HK-2 (cell line): ENCODE results near the gene STX8.

Source experiments
- DNase-seq: peaks from one replicate; pipeline ENCODE4 v3.0.0-alpha.2; 2018; ENCODE audit not compliant: unreplicated experiment

Gene STX8

DNA sequence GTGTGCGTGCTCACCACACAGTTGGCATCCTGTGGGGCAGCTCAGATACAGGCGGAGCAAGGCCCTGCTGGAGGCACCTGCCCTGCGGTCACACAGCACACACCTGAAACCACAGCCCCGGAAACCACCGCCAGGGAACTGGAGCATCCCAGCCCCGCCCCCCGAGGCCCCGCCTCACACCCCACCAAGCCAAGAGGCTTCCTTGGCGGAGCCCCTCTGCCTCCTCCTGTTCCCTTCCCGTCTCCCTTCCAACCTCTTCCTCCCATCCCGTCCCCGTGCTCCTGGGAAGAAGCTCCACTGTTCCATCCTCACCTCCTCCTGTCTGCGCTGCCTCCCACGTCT lies 348.9 kb downstream of the STX8 start:
- DNase-seq: no peak

DNA sequence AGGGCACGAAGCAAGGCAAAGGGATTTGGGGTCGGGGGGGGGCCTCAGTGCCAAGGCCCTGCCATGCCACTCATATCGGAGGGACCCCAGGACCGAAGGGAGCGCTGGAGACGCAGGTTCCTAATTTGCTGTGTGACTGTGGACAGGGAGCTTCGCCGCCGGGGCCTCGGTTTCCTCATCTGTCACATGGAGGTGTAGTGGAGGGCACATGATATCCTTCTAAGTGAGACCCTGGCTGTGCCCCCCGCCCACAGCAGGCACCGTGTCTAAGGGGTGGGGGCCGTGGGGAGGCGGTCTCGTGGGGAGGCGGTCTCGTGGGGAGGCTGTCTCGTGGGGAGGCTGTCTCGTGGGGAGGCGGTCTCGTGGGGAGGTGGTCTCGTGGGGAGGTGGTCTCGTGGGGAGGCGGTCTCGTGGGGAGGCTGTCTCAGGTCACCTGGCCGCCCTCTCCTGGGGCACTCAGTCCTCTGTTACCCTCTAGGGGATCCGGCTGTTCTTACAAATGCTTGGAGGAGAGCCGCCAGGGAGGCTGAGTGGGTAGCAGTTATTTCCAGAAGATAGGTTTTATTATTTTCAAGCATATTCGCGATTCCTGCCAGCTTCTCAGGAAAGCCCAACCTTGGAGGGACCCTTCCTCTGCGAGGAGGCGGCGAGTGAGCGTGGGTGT lies 349.4 kb downstream of the STX8 start:
- no peak for DNase-seq

DNA sequence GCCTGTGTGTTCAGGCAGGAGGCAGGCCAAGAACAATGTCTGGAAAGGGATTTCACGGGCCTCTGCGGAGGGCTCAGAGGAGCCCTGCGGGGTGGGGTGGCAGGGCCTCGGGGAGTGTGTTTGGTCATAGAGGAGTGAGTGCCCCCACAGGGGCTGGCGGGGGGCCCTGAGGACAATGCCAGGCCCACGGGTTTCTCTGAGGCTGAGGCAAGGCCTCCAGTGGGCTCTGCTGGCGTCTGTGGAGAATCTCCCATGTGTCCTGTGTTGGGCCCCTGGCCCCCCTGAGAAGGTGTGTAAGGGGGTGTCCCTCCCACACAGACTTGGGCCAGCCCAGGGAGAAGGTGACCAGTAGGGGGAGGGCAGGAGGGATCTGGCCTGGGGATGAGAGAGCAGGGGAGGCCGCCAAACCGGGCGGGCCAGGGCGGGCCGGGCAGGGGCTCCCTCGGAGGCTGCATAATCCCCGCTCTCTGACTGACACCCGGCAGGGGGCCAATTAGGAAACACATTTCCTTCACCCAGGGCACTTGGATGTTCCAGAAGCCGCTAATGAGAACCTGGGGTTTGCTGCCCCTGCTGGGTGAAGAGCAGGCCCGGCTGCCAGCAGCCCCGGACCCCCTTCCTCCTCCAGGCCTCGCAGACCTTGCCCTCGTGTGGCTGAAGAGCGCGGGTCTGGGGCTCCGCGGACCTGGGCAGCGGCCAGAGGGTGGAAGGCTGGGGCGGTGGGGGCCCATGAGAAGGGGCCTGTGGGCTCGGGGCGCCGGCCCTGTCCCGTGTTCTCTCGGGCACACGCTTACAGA lies 350.1 kb downstream of the STX8 start:
- DNase-seq: no peak

DNA sequence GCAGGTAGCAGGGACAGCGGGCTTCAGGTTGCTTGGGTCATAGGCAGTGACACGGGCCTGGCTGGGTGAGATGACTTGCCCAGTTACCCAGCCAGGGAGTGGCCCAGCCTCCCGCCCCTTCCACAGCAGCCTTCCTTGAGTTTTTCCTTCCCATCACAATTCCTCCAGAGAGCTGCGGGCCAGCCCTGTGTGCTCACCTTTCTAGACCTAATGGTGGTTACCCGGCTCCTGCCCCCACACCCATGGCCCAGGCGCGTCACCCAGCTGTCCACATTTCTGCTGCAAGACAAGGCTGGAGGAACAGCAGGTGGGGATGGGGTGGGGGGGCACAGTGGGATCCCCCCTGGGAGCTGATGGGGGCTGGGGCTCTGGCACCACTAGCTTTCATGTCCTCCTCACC lies 351.1 kb downstream of the STX8 start:
- no peak for DNase-seq

GRCh38 chr17:9223531-9223930 lies 352.1 kb downstream of the STX8 start:
- DNase-seq: no peak

- no peak for DNase-seq
Observed at GRCh38 chr17:9221922-9222180, 353.8 kb downstream of the STX8 start.

GRCh38 chr17:9221147-9221921 lies 354.3 kb downstream of the STX8 start:
- DNase-seq: no peak

DNA sequence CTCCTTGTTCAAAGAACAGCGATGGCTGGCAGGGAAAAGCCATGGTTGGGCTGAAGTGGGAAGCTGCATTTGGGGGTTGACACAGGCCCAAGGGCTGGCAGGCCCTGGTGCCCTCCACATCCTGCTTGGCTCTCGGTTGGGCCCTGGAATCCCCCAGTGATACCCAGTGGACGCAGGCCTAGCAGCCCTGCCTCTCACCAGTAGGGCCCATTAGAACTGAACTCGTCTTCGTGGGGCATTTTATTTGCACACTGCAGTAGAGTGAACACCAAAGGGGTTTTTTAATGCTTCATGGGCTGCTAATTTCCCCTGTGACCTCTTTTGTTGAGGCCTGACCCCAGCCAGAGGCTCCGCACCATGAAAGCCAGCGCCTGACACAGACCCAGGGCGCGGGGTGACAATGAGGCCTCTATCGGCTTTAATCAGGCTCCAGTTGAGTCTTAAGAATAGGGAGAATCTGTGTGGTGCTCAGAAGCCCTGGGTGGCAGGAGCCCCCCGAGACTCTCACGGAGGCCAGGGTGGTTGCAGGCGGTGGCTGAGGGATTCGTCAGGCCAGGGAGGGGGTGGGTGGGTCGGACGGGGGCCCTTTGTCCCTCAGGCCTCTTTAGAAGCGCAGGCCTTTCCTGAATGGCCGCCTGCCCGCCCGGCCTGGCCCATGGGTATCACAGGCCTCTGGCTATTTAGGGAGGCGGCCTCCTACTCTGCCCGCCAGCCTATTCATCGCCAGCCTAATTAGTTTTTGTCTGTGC lies 355.0 kb downstream of the STX8 start:
- no peak for DNase-seq

- no peak for DNase-seq
Observed at GRCh38 chr17:9219631-9220397, 355.8 kb downstream of the STX8 start.

DNA sequence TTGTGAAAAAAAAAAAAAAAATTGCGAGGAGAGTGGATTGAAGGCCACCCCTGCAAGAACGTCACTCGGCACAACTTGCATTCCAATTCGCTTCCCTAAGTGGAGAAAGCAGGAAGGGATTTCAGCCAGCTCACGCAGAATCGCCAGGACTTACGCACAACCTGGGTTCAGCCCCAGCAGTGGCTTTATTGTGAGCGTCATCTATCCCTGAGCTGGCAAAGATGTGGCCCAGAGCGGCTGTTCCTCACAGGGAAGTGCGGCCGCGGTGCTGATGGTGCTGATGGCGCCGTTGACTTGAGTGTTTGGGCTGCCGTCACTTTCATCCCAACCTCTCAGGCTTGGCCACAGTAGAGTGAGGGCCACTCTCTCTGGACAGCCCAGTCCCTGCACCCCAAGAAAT lies 356.7 kb downstream of the STX8 start:
- DNase-seq: no peak

GRCh38 chr17:9218064-9218635 lies 357.5 kb downstream of the STX8 start:
- DNase-seq: no peak

DNA sequence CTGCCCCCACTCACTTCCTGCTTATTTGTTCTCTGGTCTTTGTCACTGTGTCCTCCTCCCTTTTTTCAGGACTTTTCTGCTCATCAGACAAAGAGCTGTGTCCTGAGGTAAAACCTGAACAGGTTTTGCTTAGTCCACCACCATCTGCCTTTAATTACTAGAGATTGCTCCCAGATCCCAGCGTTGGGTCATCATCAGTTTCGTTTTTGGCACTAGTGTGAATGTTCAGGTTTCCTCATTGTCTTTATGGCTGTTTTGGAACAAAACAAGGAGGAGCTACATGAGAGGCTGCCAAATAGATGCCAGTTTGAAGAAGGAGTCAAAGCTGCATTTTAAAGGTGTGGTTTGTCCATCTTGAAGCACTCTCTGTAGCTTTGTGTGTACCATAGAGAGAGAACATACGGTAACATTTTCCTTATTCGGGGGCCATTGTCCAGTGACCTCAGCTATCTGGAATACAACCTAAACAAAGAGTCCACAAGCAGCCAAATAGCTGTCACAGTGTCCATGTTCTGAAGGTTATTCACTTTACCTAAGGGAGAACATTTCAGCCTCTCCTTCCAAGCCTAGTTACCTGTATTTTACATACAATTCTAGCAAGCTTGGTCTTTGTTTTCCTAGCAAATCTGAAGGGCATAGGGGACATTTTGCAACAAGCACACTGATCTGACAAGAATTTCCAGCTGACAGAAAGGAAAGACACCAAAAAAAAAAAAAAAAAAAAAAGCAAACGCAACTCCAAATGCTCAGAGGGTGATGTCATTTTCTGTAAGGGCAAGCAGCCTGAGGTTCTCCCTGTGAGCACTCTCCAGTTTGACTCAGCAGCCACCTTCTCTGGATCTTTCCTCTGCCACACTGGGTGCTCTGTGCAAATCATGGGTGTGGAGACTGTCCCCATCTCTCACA lies 358.2 kb downstream of the STX8 start:
- DNase-seq: no peak

GRCh38 chr17:9215465-9215864 lies 360.2 kb downstream of the STX8 start:
- no peak for DNase-seq

GRCh38 chr17:9213303-9213640 lies 362.3 kb downstream of the STX8 start:
- no peak for DNase-seq

GRCh38 chr17:9212376-9213302 lies 363.0 kb downstream of the STX8 start:
- DNase-seq: no peak

DNA sequence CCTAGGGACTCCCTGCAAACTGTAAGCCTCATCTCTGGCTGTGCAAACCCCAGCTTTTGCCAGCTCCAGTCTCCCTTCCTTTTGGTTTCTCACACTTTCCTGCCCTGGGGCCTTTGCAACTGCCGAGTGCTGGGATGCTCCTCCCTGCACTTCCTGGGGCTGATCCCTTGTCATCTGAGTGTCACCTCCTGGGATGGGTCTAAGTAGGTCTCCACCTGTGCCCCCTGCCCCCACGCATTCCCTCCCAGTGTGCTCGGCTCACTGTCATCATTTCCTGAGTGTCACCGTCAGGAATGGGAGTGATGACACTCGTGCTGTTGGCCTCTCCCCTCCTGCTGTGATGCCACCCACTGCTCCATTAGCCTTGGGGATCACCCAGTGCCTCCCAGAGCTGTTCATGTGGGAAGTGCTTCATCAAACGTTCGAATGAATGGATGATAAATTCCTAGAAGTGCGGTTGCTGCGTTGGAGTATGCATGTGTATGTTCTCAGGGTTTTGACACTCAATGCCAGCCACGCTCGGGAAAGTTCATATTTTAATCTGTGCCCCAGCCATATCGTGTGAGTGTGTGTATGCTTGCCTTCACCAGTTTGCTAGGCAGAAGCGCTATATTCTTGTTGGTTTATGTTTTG lies 364.4 kb downstream of the STX8 start:
- DNase-seq: no peak

DNA sequence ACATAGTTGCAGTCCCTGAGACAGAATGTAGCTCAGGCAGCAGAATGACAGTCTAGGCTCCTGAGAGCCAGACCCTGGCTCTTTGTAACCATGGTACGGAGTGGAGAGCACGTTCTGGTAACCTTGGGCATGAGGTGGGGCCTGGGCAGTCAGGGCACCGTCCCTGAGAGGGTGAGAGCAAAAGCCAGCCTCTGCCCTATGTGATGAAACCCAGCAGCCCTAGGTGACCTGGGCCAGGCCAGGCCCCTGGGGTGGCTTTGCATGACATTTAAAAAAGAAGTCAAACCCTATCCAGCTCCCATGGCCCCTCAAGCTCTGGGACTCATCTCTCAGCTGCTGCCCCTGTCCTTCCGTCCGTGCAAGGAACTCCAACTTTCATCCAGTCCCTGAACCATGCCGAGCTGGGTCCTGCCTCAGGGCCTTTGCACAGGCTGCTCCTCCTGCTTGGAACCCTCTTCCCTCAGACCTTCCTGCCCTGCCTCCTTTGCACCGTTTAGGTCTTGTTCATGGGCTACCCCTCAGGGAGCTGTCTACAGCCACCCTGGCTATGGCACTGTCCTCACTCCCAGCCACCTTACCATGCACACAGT lies 365.7 kb downstream of the STX8 start:
- DNase-seq: no peak

GRCh38 chr17:9209347-9209746 lies 366.3 kb downstream of the STX8 start:
- no peak for DNase-seq
